ENCODE measurements around the gene PTPN6. TPM values are rescaled to one million over a fixed set of nuclear protein-coding genes. Genes with fewer than 3 reads are reported as not detected.

PTPN6 gene
- total RNA-seq, 4 donors from 2014 or later, result 31.8 to 44.5 (median 34.4) TPM

GRCh38 chr12:6996040-6996441, 44.9 kb downstream of the PTPN6 start:
- TF ChIP-seq, protein P1, sequence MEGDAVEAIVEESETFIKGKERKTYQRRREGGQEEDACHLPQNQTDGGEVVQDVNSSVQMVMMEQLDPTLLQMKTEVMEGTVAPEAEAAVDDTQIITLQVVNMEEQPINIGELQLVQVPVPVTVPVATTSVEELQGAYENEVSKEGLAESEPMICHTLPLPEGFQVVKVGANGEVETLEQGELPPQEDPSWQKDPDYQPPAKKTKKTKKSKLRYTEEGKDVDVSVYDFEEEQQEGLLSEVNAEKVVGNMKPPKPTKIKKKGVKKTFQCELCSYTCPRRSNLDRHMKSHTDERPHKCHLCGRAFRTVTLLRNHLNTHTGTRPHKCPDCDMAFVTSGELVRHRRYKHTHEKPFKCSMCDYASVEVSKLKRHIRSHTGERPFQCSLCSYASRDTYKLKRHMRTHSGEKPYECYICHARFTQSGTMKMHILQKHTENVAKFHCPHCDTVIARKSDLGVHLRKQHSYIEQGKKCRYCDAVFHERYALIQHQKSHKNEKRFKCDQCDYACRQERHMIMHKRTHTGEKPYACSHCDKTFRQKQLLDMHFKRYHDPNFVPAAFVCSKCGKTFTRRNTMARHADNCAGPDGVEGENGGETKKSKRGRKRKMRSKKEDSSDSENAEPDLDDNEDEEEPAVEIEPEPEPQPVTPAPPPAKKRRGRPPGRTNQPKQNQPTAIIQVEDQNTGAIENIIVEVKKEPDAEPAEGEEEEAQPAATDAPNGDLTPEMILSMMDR (IDR thresholded peaks at IDR 0.05), result no peak
- DNase-seq (ENCODE audit: low spot score in 2 of 2), result no peak
- intact Hi-C loops (cut with DNase I; ENCODE audit: low total_unique reads), result no loop called here
- H3K4me3 ChIP-seq (ENCODE audit: low read depth, poor library complexity, severe bottlenecking), result no peak overlapping the region
- WGBS, 2 donors, result 43 to 51% methylated on average over 2 of the region's 2 CpGs

GRCh38 chr12:6998715-6999451, 47.7 kb downstream of the PTPN6 start:
- no peak overlapping the region for H3K4me3 ChIP-seq (ENCODE audit: low read depth, poor library complexity, severe bottlenecking)
- TF ChIP-seq, protein P1 (IDR thresholded peaks at IDR 0.05), result no peak
- TF ChIP-seq POLR2A (IDR thresholded peaks at IDR 0.05), result no peak
- intact Hi-C loops (cut with DNase I; ENCODE audit: low total_unique reads), result no loop called here
- no peak for DNase-seq (ENCODE audit: low spot score in 2 of 2)

DNA sequence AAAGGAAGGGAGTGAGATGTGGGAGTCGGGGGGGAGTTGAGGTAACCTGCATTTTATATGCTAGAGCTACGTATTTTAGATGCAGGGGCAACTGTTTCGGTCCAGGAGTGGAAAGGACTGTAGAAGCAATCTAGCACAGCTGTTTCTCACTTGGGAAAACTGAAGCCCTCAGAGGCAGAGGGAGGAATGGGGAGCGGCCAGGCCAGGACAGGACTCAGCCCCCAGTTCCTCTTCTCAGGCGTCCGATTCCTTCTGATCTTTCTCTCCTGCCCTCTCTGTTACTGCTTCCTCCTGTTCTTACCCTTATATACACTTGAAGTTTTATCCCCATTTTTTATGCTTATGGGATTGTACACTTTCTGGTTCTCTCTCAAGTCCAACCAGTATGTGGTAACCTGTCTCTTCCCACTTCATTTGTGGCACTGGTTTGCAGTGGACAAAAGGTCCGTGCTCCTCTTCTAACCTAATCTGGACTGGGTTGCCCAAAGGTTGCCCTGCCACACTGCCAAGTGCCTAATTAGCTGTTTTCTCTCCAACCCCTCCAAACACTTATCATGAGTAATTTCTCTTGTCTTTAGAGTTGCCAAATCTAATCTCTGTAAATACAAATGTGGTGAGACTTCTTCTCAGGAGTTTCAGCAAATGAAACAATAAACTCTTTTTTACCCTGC, 50.9 kb downstream of the PTPN6 start:
- no peak overlapping the region for H3K4me3 ChIP-seq (ENCODE audit: low read depth, poor library complexity, severe bottlenecking)
- no peak for DNase-seq (ENCODE audit: low spot score in 2 of 2)
- TF ChIP-seq POLR2A (IDR thresholded peaks at IDR 0.05), result no peak
- TF ChIP-seq, protein P1 (IDR thresholded peaks at IDR 0.05), result no peak
- 80 to 85% methylated on average over 7 of the region's 7 CpGs for WGBS, 2 donors
- intact Hi-C loops (cut with DNase I; ENCODE audit: low total_unique reads), result no loop called here

DNA sequence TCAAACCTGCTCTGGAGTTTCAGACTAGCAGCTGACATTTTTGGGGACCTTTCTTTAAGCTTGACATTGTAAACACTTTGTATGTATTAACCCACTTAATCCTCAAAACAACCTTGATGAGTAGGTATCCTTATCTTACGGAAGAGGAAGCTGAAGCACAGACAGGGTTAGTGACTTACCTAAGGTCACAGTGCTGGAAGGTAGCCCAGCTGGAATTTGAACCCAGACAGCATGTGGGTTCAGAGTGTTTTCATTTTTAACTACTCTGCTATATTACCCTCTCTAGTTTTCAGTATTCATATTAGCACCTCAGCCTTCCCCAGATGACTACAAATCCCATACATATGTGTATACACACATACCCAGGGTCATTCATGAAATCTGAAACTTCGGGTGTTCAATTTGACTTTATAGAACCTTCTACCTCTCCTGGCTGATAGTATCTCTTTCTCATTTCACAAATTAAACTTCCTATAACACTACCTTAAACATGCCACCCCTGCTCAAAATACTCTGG, 53.2 kb downstream of the PTPN6 start:
- intact Hi-C loops (cut with DNase I; ENCODE audit: low total_unique reads), result no loop called here
- TF ChIP-seq, protein P1 (IDR thresholded peaks at IDR 0.05), result no peak
- TF ChIP-seq POLR2A (IDR thresholded peaks at IDR 0.05), result no peak
- H3K4me3 ChIP-seq (ENCODE audit: low read depth, poor library complexity, severe bottlenecking), result no peak overlapping the region
- 92 to 95% methylated on average over 2 of the region's 2 CpGs for WGBS, 2 donors
- DNase-seq (ENCODE audit: low spot score in 2 of 2), result no peak

GRCh38 chr12:7004840-7005239, 53.7 kb downstream of the PTPN6 start:
- no peak overlapping the region for H3K4me3 ChIP-seq (ENCODE audit: low read depth, poor library complexity, severe bottlenecking)
- no peak for DNase-seq (ENCODE audit: low spot score in 2 of 2)
- TF ChIP-seq POLR2A (IDR thresholded peaks at IDR 0.05), result no peak
- TF ChIP-seq, protein P1 (IDR thresholded peaks at IDR 0.05), result no peak
- intact Hi-C loops (cut with DNase I; ENCODE audit: low total_unique reads), result no loop called here
- 78 to 85% methylated on average over 2 of the region's 2 CpGs for WGBS, 2 donors

Data from lower leg skin (tissue), 4 donors.